GM21723 (cell line): Measurements from ENCODE around the gene NR4A2.

Experiments
- ATAC-seq: cut with Tn5 transposase; IDR thresholded peaks from one replicate; pipeline ENCODE4 v1.9.1; 2021; ENCODE audit warnings: mild to moderate bottlenecking, moderate library complexity; ENCODE audit not compliant: unreplicated experiment

The NR4A2 gene

GRCh38 chr2:156340804-156341451 is 8.4 kb upstream of the NR4A2 start:
- ATAC-seq, result peak; percentile 13

- ATAC-seq, result no peak
Measured at GRCh38 chr2:156340377-156340776, 7.9 kb upstream of the NR4A2 start.

- no peak for ATAC-seq
Measured at GRCh38 chr2:156339865-156340264, 7.3 kb upstream of the NR4A2 start.

- no peak for ATAC-seq
Measured at GRCh38 chr2:156339110-156339847, 6.8 kb upstream of the NR4A2 start.

GRCh38 chr2:156338578-156338977 is 6.1 kb upstream of the NR4A2 start:
- no peak for ATAC-seq

- peak; percentile 17 for ATAC-seq
Measured at GRCh38 chr2:156334496-156335478, 2.3 kb upstream of the NR4A2 start.

GRCh38 chr2:156333951-156334495 is 1.5 kb upstream of the NR4A2 start:
- peak; percentile 37 for ATAC-seq

- peak; percentile 24 for ATAC-seq
Measured at GRCh38 chr2:156333274-156333950, 891 bp upstream of the NR4A2 start.

GRCh38 chr2:156332284-156332533 is 312 bp downstream of the NR4A2 start:
- ATAC-seq, result peak; percentile 12

- no peak for ATAC-seq
Measured at GRCh38 chr2:156331572-156332283, 793 bp downstream of the NR4A2 start.

GRCh38 chr2:156329927-156330726 is 2.4 kb downstream of the NR4A2 start:
- no peak for ATAC-seq

GRCh38 chr2:156329031-156329926 is 3.2 kb downstream of the NR4A2 start:
- ATAC-seq, result no peak

- no peak for ATAC-seq
Measured at GRCh38 chr2:156327835-156328695, 4.5 kb downstream of the NR4A2 start.

- ATAC-seq, result no peak
Measured at GRCh38 chr2:156326526-156327095, 5.9 kb downstream of the NR4A2 start.

- no peak for ATAC-seq
Measured at GRCh38 chr2:156325688-156326525, 6.6 kb downstream of the NR4A2 start.

- no peak for ATAC-seq
Measured at GRCh38 chr2:156323754-156324153, 8.8 kb downstream of the NR4A2 start.
